GM23338 (cell line): Measurements from ENCODE around the gene ACSL6. TPM values are rescaled to one million over a fixed set of nuclear protein-coding genes. Genes with fewer than 3 reads are reported as not detected.

Experiments
- ATAC-seq: fragments of 200-7000 bp; cut with Tn5 transposase; 3 replicates; pipeline ENCODE4 v1.9.1; 2020
- DNase-seq: peaks from one replicate; pipeline ENCODE4 v3.0.0-alpha.2; 2015; ENCODE audit warnings: low spot score
- H2AFZ ChIP-seq: fragments of 200-600 bp; sonication (generic); 2 replicates; pipeline ENCODE4 v1.8.0; 2016; ENCODE audit warnings: antibody characterized with exemption, mild to moderate bottlenecking, moderate library complexity
- H3F3A ChIP-seq: fragments of 200-600 bp; sonication (generic); replicated peaks from 2 replicates; pipeline ENCODE4 v1.8.0; 2017; ENCODE audit warnings: antibody characterized with exemption, mixed run types, low read depth
- H3K27ac ChIP-seq: fragments of 200-600 bp; sonication (generic); 2 replicates; pipeline ENCODE4 v1.6.1; 2016; ENCODE audit warnings: low read depth
- H3K27me3 ChIP-seq: fragments of 200-600 bp; sonication (generic); 2 replicates; pipeline ENCODE4 v1.8.0; 2016; ENCODE audit warnings: mild to moderate bottlenecking, mixed run types, moderate library complexity; ENCODE audit not compliant: insufficient read depth
- H3K36me3 ChIP-seq: fragments of 200-600 bp; sonication (generic); 2 replicates; pipeline ENCODE4 v1.8.0; 2016; ENCODE audit warnings: mild to moderate bottlenecking; ENCODE audit not compliant: insufficient read depth
- H3K4me1 ChIP-seq: fragments of 200-600 bp; sonication (generic); 2 replicates; pipeline ENCODE4 v1.8.0; 2016; ENCODE audit warnings: mild to moderate bottlenecking, moderate library complexity; ENCODE audit not compliant: insufficient read depth
- H3K4me2 ChIP-seq: fragments of 200-600 bp; sonication (generic); 2 replicates; pipeline ENCODE4 v1.7.1; 2017; ENCODE audit warnings: mixed run types
- H3K4me3 ChIP-seq: fragments of 200-600 bp; sonication (generic); 2 replicates; pipeline ENCODE4 v1.6.1; 2016; ENCODE audit warnings: mixed run types
- H3K79me2 ChIP-seq: fragments of 200-600 bp; sonication (generic); replicated peaks from 2 replicates; pipeline ENCODE4 v1.8.0; 2017; ENCODE audit warnings: mild to moderate bottlenecking; ENCODE audit not compliant: insufficient read depth
- H3K9me2 ChIP-seq: fragments of 200-600 bp; sonication (generic); 2 replicates; pipeline ENCODE4 v1.8.0; 2017; ENCODE audit not compliant: insufficient read depth
- H4K20me1 ChIP-seq: fragments of 200-600 bp; sonication (generic); replicated peaks from 2 replicates; pipeline ENCODE4 v1.8.0; 2017; ENCODE audit warnings: mild to moderate bottlenecking; ENCODE audit not compliant: insufficient read depth
- H3K27ac Mint-ChIP-seq: 2 replicates; pipeline ENCODE4 v1.8.0; 2020; ENCODE audit warnings: inconsistent platforms, mild to moderate bottlenecking, moderate library complexity, mixed read lengths
- H3K27me3 Mint-ChIP-seq: 3 replicates; pipeline ENCODE4 v1.8.0; 2022; ENCODE audit warnings: low read depth, mild to moderate bottlenecking, moderate library complexity, mixed read lengths, inconsistent platforms; ENCODE audit not compliant: insufficient read depth, poor library complexity
- H3K36me3 Mint-ChIP-seq: 3 replicates; pipeline ENCODE4 v1.8.0; 2021; ENCODE audit warnings: low read depth, mild to moderate bottlenecking, inconsistent platforms, moderate library complexity, mixed read lengths
- H3K4me1 Mint-ChIP-seq: 3 replicates; pipeline ENCODE4 v1.8.0; 2020; ENCODE audit warnings: mild to moderate bottlenecking, inconsistent platforms, mixed read lengths
- H3K4me3 Mint-ChIP-seq: 3 replicates; pipeline ENCODE4 v1.8.0; 2021; ENCODE audit warnings: moderate library complexity, mild to moderate bottlenecking, inconsistent platforms, mixed read lengths
- H3K9me3 Mint-ChIP-seq: 3 replicates; pipeline ENCODE4 v1.8.0; 2020; ENCODE audit warnings: moderate library complexity, mild to moderate bottlenecking, inconsistent platforms, mixed read lengths
- EZH2phosphoT487 ChIP-seq: fragments of 200-600 bp; sonication (generic); IDR thresholded peaks from one replicate; pipeline ENCODE4 v1.8.1; 2018; ENCODE audit warnings: antibody characterized with exemption; ENCODE audit not compliant: unreplicated experiment
- NANOG ChIP-seq: IDR thresholded peaks from 2 replicates; pipeline ENCODE4 v1.6.1; 2016; ENCODE audit warnings: antibody characterized with exemption, borderline replicate concordance
- POLR2AphosphoS5 ChIP-seq: IDR thresholded peaks from 2 replicates; pipeline ENCODE4 v1.6.1; 2016; ENCODE audit warnings: antibody characterized with exemption, low read depth
- REST ChIP-seq: IDR thresholded peaks from one replicate; pipeline ENCODE4 v1.6.1; 2018; ENCODE audit warnings: antibody characterized with exemption; ENCODE audit not compliant: unreplicated experiment
- ZNF462 ChIP-seq: fragments of 250-450 bp; sonication (Bioruptor Pico); IDR thresholded peaks from 2 replicates; pipeline ENCODE4 v1.5.0; 2020; ENCODE audit warnings: mild to moderate bottlenecking, moderate library complexity
- polyA plus RNA-seq: library from polyadenylated mRNA; unstranded; fragments of >200 nt; fragmentation: Nextera tagmentation; extraction: Ambion mirVana; gene quantifications from 2 replicates; pipeline ENCODE4 v1.2.1, GENCODE V29; 2016
- total RNA-seq: library from RNA; depleted of rRNA; stranded (reverse); fragments of >200 nt; shearing (Covaris generic); gene quantifications from 2 replicates; pipeline ENCODE4 v1.2.3, GENCODE V29; 2014

ACSL6 gene
- total and polyA plus RNA-seq, 2 experiments from 2014 or later, result 0.76 to 3.6 TPM

GRCh38 chr5:132021654-132022053 lies 10.2 kb upstream of the ACSL6 start:
- no peak overlapping the region for H3K27ac ChIP-seq
- TF ChIP-seq REST, result no peak
- no peak for TF ChIP-seq POLR2AphosphoS5
- no peak for TF ChIP-seq ZNF462 (CRISPR knock-in tag)
- TF ChIP-seq NANOG, result no peak
- TF ChIP-seq EZH2phosphoT487, result no peak
- H4K20me1 ChIP-seq, result no peaks in the 10 kb centered on the region
- peaks cover 4% of the 10 kb centered on the region for H3K27me3 Mint-ChIP-seq
- H3K27me3 ChIP-seq, result no peaks in the 10 kb centered on the region
- no peak overlapping the region for H3K4me3 Mint-ChIP-seq
- H3K4me1 ChIP-seq, result no peaks in the 10 kb centered on the region
- ATAC-seq, result no peak
- no peak overlapping the region for H3K4me3 ChIP-seq
- H3K9me2 ChIP-seq, result 0 out of 2 replicates have a peak, but pooled peaks cover 7% of the 10 kb centered on the region
- no peaks in the 10 kb centered on the region for H3K36me3 Mint-ChIP-seq
- H3F3A ChIP-seq, result no peaks in the 10 kb centered on the region
- no peak for DNase-seq
- H2AFZ ChIP-seq, result no peak overlapping the region
- H3K4me2 ChIP-seq, result no peak overlapping the region
- no peak overlapping the region for H3K27ac Mint-ChIP-seq
- H3K4me1 Mint-ChIP-seq, result peaks cover 9% of the 10 kb centered on the region
- H3K9me3 Mint-ChIP-seq, result no peaks in the 10 kb centered on the region; the same call in 2 of the 3 replicates
- no peaks in the 10 kb centered on the region for H3K79me2 ChIP-seq
- H3K36me3 ChIP-seq, result no peaks in the 10 kb centered on the region
